A673 (cell line): ENCODE data around the gene PGAM2. TPM values are rescaled to one million over a fixed set of nuclear protein-coding genes. Genes with fewer than 3 reads are reported as not detected.

Experiments used
- BruUV-seq: library from RNA; stranded (reverse); fragments of 400-500 nt; replicated peaks from 2 replicates; lab custom pipeline; 2021; lab: Mats Ljungman, UMichigan
- CTCF ChIA-PET: fragments of 300-600 bp; sonication (Branson Sonifier 250); formaldehyde crosslinking; loops from one replicate; lab custom pipeline; 2022; ENCODE audit warnings: antibody characterized with exemption; lab: Charles Lee
- POLR2A ChIA-PET: fragments of 300-600 bp; sonication (Branson Sonifier 250); formaldehyde crosslinking; loops from one replicate; lab custom pipeline; 2022; ENCODE audit warnings: antibody characterized with exemption; ENCODE audit not compliant: low non-redundant PET; lab: Charles Lee
- DNase-seq: peaks from one replicate; pipeline ENCODE4 v3.0.0-alpha.2; 2015; ENCODE audit warnings: low spot score
- H3K27ac ChIP-seq: fragments of 200-600 bp; sonication (generic); 2 replicates; pipeline ENCODE4 v1.5.1; 2016; ENCODE audit warnings: mixed run types, low read depth, mild to moderate bottlenecking, mixed read lengths, antibody characterized with exemption, low read length; ENCODE audit not compliant: poor library complexity, severe bottlenecking
- H3K27me3 ChIP-seq: fragments of 200-600 bp; sonication (generic); replicated peaks from 2 replicates; pipeline ENCODE4 v1.6.1; 2017; ENCODE audit warnings: mixed run types, low read depth, mild to moderate bottlenecking, mixed read lengths, antibody characterized with exemption, low read length; ENCODE audit not compliant: insufficient read depth, poor library complexity
- H3K36me3 ChIP-seq: fragments of 200-600 bp; sonication (generic); 2 replicates; pipeline ENCODE4 v1.6.1; 2016; ENCODE audit warnings: mixed run types, mild to moderate bottlenecking, mixed read lengths, antibody characterized with exemption, low read length; ENCODE audit not compliant: insufficient read depth, poor library complexity, severe bottlenecking
- H3K4me1 ChIP-seq: fragments of 200-600 bp; sonication (generic); 2 replicates; pipeline ENCODE4 v1.6.1; 2017; ENCODE audit warnings: mixed run types, mild to moderate bottlenecking, mixed read lengths, antibody characterized with exemption, low read length; ENCODE audit not compliant: insufficient read depth, poor library complexity, severe bottlenecking
- H3K4me3 ChIP-seq: fragments of 200-600 bp; sonication (generic); 2 replicates; pipeline ENCODE4 v1.5.1; 2016; ENCODE audit warnings: low read depth, mixed run types, mild to moderate bottlenecking, mixed read lengths, low read length; ENCODE audit not compliant: poor library complexity, severe bottlenecking
- H3K9me3 ChIP-seq: fragments of 200-600 bp; sonication (generic); 2 replicates; pipeline ENCODE4 v1.6.1; 2016; ENCODE audit warnings: mixed run types, low read depth, mild to moderate bottlenecking, mixed read lengths, antibody characterized with exemption, low read length; ENCODE audit not compliant: poor library complexity, severe bottlenecking
- CTCF ChIP-seq: fragments of 300-800, 200-600 bp; sonication (generic); conservative IDR thresholded peaks from 2 replicates; pipeline ENCODE4 v1.5.1; 2017; ENCODE audit warnings: low read depth, mild to moderate bottlenecking, antibody characterized with exemption, low read length, moderate library complexity, mixed read lengths
- EZH2 ChIP-seq: fragments of 200-600 bp; sonication (generic); IDR thresholded peaks from 2 replicates; pipeline ENCODE4 v1.6.1; 2017; ENCODE audit warnings: borderline replicate concordance, low read depth, mild to moderate bottlenecking, mixed read lengths, antibody characterized with exemption, low read length; ENCODE audit not compliant: poor library complexity, severe bottlenecking
- intact Hi-C: fragments of 100-400 bp; cut with micrococcal nuclease; formaldehyde crosslinking; loops from one replicate; pipeline ENCODE4 v1.10.0; 2022; ENCODE audit not compliant: unreplicated experiment
- total RNA-seq: library from RNA; stranded (reverse); gene quantifications from 2 replicates; pipeline ENCODE4 v1.2.3, GENCODE V29; 2021

PGAM2 gene
- total RNA-seq, 1 experiment from 2014 or later: not detected

- Histone ChIP-seq H3K4me3 (peak overlapping the region; percentile 57), H3K9me3 (no peaks in the 10 kb centered on the region), H3K27ac (peak overlapping the region; percentile 45), H3K27me3 (no peaks in the 10 kb centered on the region), H3K36me3 (peaks cover 15% of the 10 kb centered on the region), H3K4me1 (peaks cover 4% of the 10 kb centered on the region)
- no peak for TF ChIP-seq CTCF
- TF ChIP-seq EZH2: no peak
- intact Hi-C loops: loop anchor here (5.0 kb wide), 1 partner anchor 120 kb away; the partner anchor contains the start of gene YKT6
- BruUV-seq: no TSS peak
- POLR2A ChIA-PET: no interaction called here
- CTCF ChIA-PET: no interaction called here
- peak; percentile 100 for DNase-seq
Measured at GRCh38 chr7:44082541-44083207, 17.3 kb upstream of the PGAM2 start.

- no peak for DNase-seq
- H3K4me1 ChIP-seq: peaks cover 4% of the 10 kb centered on the region
- peaks cover 23% of the 10 kb centered on the region for H3K36me3 ChIP-seq
- H3K27ac ChIP-seq: no peak overlapping the region
- H3K9me3 ChIP-seq: no peaks in the 10 kb centered on the region
- intact Hi-C loops: loop anchor here (5.0 kb wide), 1 partner anchor 121 kb away; the partner anchor contains the start of gene YKT6
- BruUV-seq: TSS peak; percentile 65
- H3K4me3 ChIP-seq: peak overlapping the region; percentile 74
- TF ChIP-seq EZH2 (no peak), CTCF (no peak)
- no peaks in the 10 kb centered on the region for H3K27me3 ChIP-seq
- ChIA-PET CTCF (no interaction called here), POLR2A (no interaction called here)
Measured at GRCh38 chr7:44081266-44081748, 15.9 kb upstream of the PGAM2 start.

- intact Hi-C loops: loop anchor here (5.0 kb wide), 1 partner anchor 122 kb away; the partner anchor contains the start of gene YKT6
- H3K4me3 ChIP-seq: peak overlapping the region; percentile 74
- TF ChIP-seq EZH2: no peak
- TF ChIP-seq CTCF: no peak
Measured at GRCh38 chr7:44080686-44081265, 15.4 kb upstream of the PGAM2 start.

More at GRCh38 chr7:44080686-44081265, 15.4 kb upstream of the PGAM2 start:
- POLR2A ChIA-PET: no interaction called here
- Histone ChIP-seq H3K27ac (no peak overlapping the region), H3K9me3 (no peaks in the 10 kb centered on the region), H3K36me3 (peaks cover 25% of the 10 kb centered on the region), H3K4me1 (peaks cover 4% of the 10 kb centered on the region), H3K27me3 (no peaks in the 10 kb centered on the region)
- no peak for DNase-seq
- no TSS peak for BruUV-seq
- CTCF ChIA-PET: no interaction called here
